Neuronal stem cell (in vitro differentiated cells): ENCODE measurements around the gene SPTLC1.
A peak's percentile ranks its signal among the peaks of the same experiment; 100 is the strongest.

Experiments
- DNase-seq: peaks from one replicate; pipeline ENCODE4 v3.0.0-alpha.2; 2013; ENCODE audit warnings: low spot score
- H2AFZ ChIP-seq: one replicate; pipeline ENCODE4 v1.6.1; 2013; ENCODE audit warnings: mild to moderate bottlenecking, low read length, inconsistent platforms
- H2AK5ac ChIP-seq: 2 replicates; pipeline ENCODE4 v1.6.1; 2013; ENCODE audit warnings: low read depth, mild to moderate bottlenecking, inconsistent platforms, low read length, moderate library complexity, mixed read lengths
- H2BK120ac ChIP-seq: 2 replicates; pipeline ENCODE4 v1.6.1; 2013; ENCODE audit warnings: low read depth, mild to moderate bottlenecking, inconsistent platforms, low read length, moderate library complexity, mixed read lengths
- H2BK12ac ChIP-seq: one replicate; pipeline ENCODE4 v1.6.1; 2013; ENCODE audit warnings: low read length, inconsistent platforms
- H2BK15ac ChIP-seq: 2 replicates; pipeline ENCODE4 v1.6.1; 2013; ENCODE audit warnings: mild to moderate bottlenecking, low read length, inconsistent platforms, mixed read lengths
- H2BK5ac ChIP-seq: one replicate; pipeline ENCODE4 v1.6.1; 2013; ENCODE audit warnings: inconsistent platforms, mild to moderate bottlenecking, low read length, moderate library complexity
- H3K14ac ChIP-seq: one replicate; pipeline ENCODE4 v1.6.1; 2013; ENCODE audit warnings: low read length, inconsistent platforms
- H3K18ac ChIP-seq: 2 replicates; pipeline ENCODE4 v1.6.1; 2013; ENCODE audit warnings: low read length, inconsistent platforms
- H3K23ac ChIP-seq: 2 replicates; pipeline ENCODE4 v1.6.1; 2013; ENCODE audit warnings: low read depth, mild to moderate bottlenecking, mixed read lengths, low read length, inconsistent platforms; ENCODE audit not compliant: poor library complexity
- H3K27ac ChIP-seq: replicated peaks from 3 replicates; pipeline ENCODE4 v1.5.1; 2013; ENCODE audit warnings: low read length, inconsistent platforms
- H3K27me3 ChIP-seq, 3 experiments: 2 replicates each; pipeline ENCODE4 v1.6.1; 2013; ENCODE audit warnings: low read length in 3 of 3, mild to moderate bottlenecking in 2 of 3, inconsistent platforms in 1 of 3, low read depth in 1 of 3, mixed read lengths in 1 of 3, moderate library complexity in 1 of 3; ENCODE audit not compliant: control insufficient read depth in 3 of 3, insufficient read depth in 3 of 3
- H3K36me3 ChIP-seq, 2 donors: replicated peaks in 1 of 2; 2 replicates each; pipeline ENCODE4 v1.6.1; 2013; ENCODE audit warnings: low read length in 2 of 2; ENCODE audit not compliant: control insufficient read depth in 2 of 2, insufficient read depth in 2 of 2
- H3K4ac ChIP-seq: 2 replicates; pipeline ENCODE4 v1.6.1; 2013; ENCODE audit warnings: inconsistent platforms, mild to moderate bottlenecking, low read length, moderate library complexity
- H3K4me1 ChIP-seq, 2 donors: 1 replicate in 1 of 2; 2 replicates in 1 of 2; pipeline ENCODE4 v1.6.1; 2013; ENCODE audit warnings: low read length in 2 of 2, low read depth in 1 of 2; ENCODE audit not compliant: control insufficient read depth in 2 of 2, insufficient read depth in 1 of 2
- H3K4me2 ChIP-seq: one replicate; pipeline ENCODE4 v1.6.1; 2013; ENCODE audit warnings: mild to moderate bottlenecking, low read length, inconsistent platforms; ENCODE audit not compliant: insufficient read depth, poor library complexity, severe bottlenecking
- H3K4me3 ChIP-seq, 2 donors: 2 replicates each; pipeline ENCODE4 v1.5.1; 2013; ENCODE audit warnings: low read length in 2 of 2, mild to moderate bottlenecking in 2 of 2, inconsistent platforms in 1 of 2, moderate library complexity in 1 of 2
- H3K79me1 ChIP-seq: one replicate; pipeline ENCODE4 v1.6.1; 2013; ENCODE audit warnings: low read depth, mild to moderate bottlenecking, inconsistent platforms, low read length, moderate library complexity
- H3K9ac ChIP-seq: one replicate; pipeline ENCODE4 v1.6.1; 2013; ENCODE audit warnings: mild to moderate bottlenecking, low read depth, low read length, inconsistent platforms; ENCODE audit not compliant: poor library complexity
- H3K9me3 ChIP-seq, 2 donors: replicated peaks in 1 of 2; 2 replicates each; pipeline versions ENCODE3 to v1.6.1; 2013; ENCODE audit warnings: low read length in 2 of 2, mild to moderate bottlenecking in 2 of 2, inconsistent platforms in 1 of 2, low read depth in 1 of 2, mixed read lengths in 1 of 2, moderate library complexity in 1 of 2; ENCODE audit not compliant: control insufficient read depth in 2 of 2, insufficient read depth in 1 of 2
- H4K8ac ChIP-seq: one replicate; pipeline ENCODE4 v1.6.1; 2013; ENCODE audit warnings: low read depth, mild to moderate bottlenecking, inconsistent platforms, low read length, moderate library complexity
- H4K91ac ChIP-seq: one replicate; pipeline ENCODE4 v1.6.1; 2013; ENCODE audit warnings: low read length, low read depth, mild to moderate bottlenecking, inconsistent platforms; ENCODE audit not compliant: poor library complexity
- WGBS, 2 donors: extraction: QIAGEN DNeasy Blood & Tissue Kit; methylation state at CpG; one replicate each; pipeline ENCODE4 v1.1.7; 2013; ENCODE audit warnings: missing lambda C conversion rate in 2 of 2, mixed read lengths in 1 of 2; ENCODE audit not compliant: insufficient read length in 2 of 2, insufficient replicate concordance in 1 of 2; ENCODE audit errors: extremely low coverage in 2 of 2; 5-methylcytosine and 5-hydroxymethylcytosine counted together

Gene SPTLC1

GRCh38 chr9:92132501-92132900 lies 17.3 kb upstream of the SPTLC1 start:
- H3K9ac ChIP-seq, result no peak overlapping the region
- H3K4me3 ChIP-seq, result no peak overlapping the region
- no peak overlapping the region for H4K8ac ChIP-seq
- DNase-seq, result no peak
- H3K36me3 ChIP-seq, result no peaks in the 10 kb centered on the region
- H2BK5ac ChIP-seq, result no peak overlapping the region
- H3K9me3 ChIP-seq, result no peaks in the 10 kb centered on the region
- no peak overlapping the region for H3K27ac ChIP-seq
- H2BK120ac ChIP-seq, result no peak overlapping the region
- H4K91ac ChIP-seq, result no peak overlapping the region
- H3K4me2 ChIP-seq, result no peak overlapping the region
- H2BK15ac ChIP-seq, result no peak overlapping the region
- H2BK12ac ChIP-seq, result no peak overlapping the region
- H3K4ac ChIP-seq, result no peak overlapping the region
- peaks cover 0 to 4% of the 10 kb centered on the region in 2 donors for H3K4me1 ChIP-seq
- H3K18ac ChIP-seq, result no peak overlapping the region
- H3K23ac ChIP-seq, result no peak overlapping the region
- H2AFZ ChIP-seq, result no peak overlapping the region
- peaks cover 0 to 20% (median 0%) of the 10 kb centered on the region in 3 experiments for H3K27me3 ChIP-seq
- peak overlapping the region; percentile 74 for H2AK5ac ChIP-seq
- no CpG with 5 or more reads among the region's 1 CpG for WGBS, 2 donors
- peaks cover 2% of the 10 kb centered on the region for H3K79me1 ChIP-seq
- peak overlapping the region; percentile 31 for H3K14ac ChIP-seq

- H4K91ac ChIP-seq, result no peak overlapping the region
- H3K36me3 ChIP-seq, result no peaks in the 10 kb centered on the region
- H3K18ac ChIP-seq, result no peak overlapping the region
- peak overlapping the region in 1 of 2 donors; percentile 18 for H3K4me3 ChIP-seq
- peaks cover 0 to 5% (median 0%) of the 10 kb centered on the region in 3 experiments for H3K27me3 ChIP-seq
- no peak overlapping the region for H3K4me2 ChIP-seq
- H2BK15ac ChIP-seq, result peak overlapping the region; percentile 19
- peak overlapping the region; percentile 72 for H2AFZ ChIP-seq
- peak overlapping the region; percentile 35 for H2AK5ac ChIP-seq
- no peak overlapping the region for H3K9ac ChIP-seq
- no peak overlapping the region for H2BK120ac ChIP-seq
- no CpG with 5 or more reads among the region's 8 CpGs for WGBS, 2 donors
- no peak overlapping the region for H4K8ac ChIP-seq
- H3K4me1 ChIP-seq, result peaks cover 0 to 2% of the 10 kb centered on the region in 2 donors
- no peak overlapping the region for H3K4ac ChIP-seq
- H3K9me3 ChIP-seq, result no peaks in the 10 kb centered on the region
- no peak overlapping the region for H2BK5ac ChIP-seq
- no peak overlapping the region for H3K14ac ChIP-seq
- no peak overlapping the region for H3K23ac ChIP-seq
- DNase-seq, result no peak
- H3K27ac ChIP-seq, result no peak overlapping the region
- H2BK12ac ChIP-seq, result no peak overlapping the region
- H3K79me1 ChIP-seq, result no peaks in the 10 kb centered on the region
These were observed 7.6 kb upstream of the SPTLC1 start for GRCh38 chr9:92122800-92123199.

- no peak overlapping the region for H3K4ac ChIP-seq
- H4K91ac ChIP-seq, result no peak overlapping the region
- no peak overlapping the region for H2BK15ac ChIP-seq
- no peak overlapping the region for H2BK120ac ChIP-seq
- no peak overlapping the region for H3K23ac ChIP-seq
- H3K18ac ChIP-seq, result no peak overlapping the region
- WGBS, 2 donors, result no CpG with 5 or more reads among the region's 1 CpG
- no peak overlapping the region for H3K27ac ChIP-seq
- no peaks in the 10 kb centered on the region for H3K36me3 ChIP-seq
- H3K4me1 ChIP-seq, result peaks cover 0 to 2% of the 10 kb centered on the region in 2 donors
- H2AFZ ChIP-seq, result no peak overlapping the region
- H3K9me3 ChIP-seq, result no peaks in the 10 kb centered on the region
- H3K79me1 ChIP-seq, result no peaks in the 10 kb centered on the region
- no peak for DNase-seq
- no peak overlapping the region for H3K14ac ChIP-seq
- H4K8ac ChIP-seq, result no peak overlapping the region
- H2BK12ac ChIP-seq, result no peak overlapping the region
- no peak overlapping the region for H3K4me2 ChIP-seq
- H2AK5ac ChIP-seq, result no peak overlapping the region
- no peak overlapping the region for H3K9ac ChIP-seq
- peaks cover 0 to 5% (median 0%) of the 10 kb centered on the region in 3 experiments for H3K27me3 ChIP-seq
- H2BK5ac ChIP-seq, result no peak overlapping the region
- H3K4me3 ChIP-seq, result no peak overlapping the region
These were observed 6.8 kb upstream of the SPTLC1 start for GRCh38 chr9:92122061-92122460.

- Histone ChIP-seq H4K8ac (no peak overlapping the region), H2BK12ac (no peak overlapping the region), H2BK5ac (no peak overlapping the region), H2AK5ac (no peak overlapping the region), H3K4me3 (no peak overlapping the region), H3K14ac (no peak overlapping the region), H3K18ac (no peak overlapping the region), H3K4ac (no peak overlapping the region), H3K4me1 (peaks cover 0 to 2% of the 10 kb centered on the region in 2 donors), H3K4me2 (no peak overlapping the region), H3K9ac (no peak overlapping the region), H2BK15ac (no peak overlapping the region), H3K27me3 (peaks cover 0 to 5% (median 0%) of the 10 kb centered on the region in 3 experiments), H3K23ac (no peak overlapping the region), H3K9me3 (no peaks in the 10 kb centered on the region), H3K36me3 (no peaks in the 10 kb centered on the region), H4K91ac (no peak overlapping the region), H3K27ac (no peak overlapping the region), H2BK120ac (no peak overlapping the region), H2AFZ (no peak overlapping the region), H3K79me1 (no peaks in the 10 kb centered on the region)
- DNase-seq, result no peak
- no CpG with 5 or more reads among the region's 1 CpG for WGBS, 2 donors
These were observed 6.1 kb upstream of the SPTLC1 start for GRCh38 chr9:92121265-92121664.
